Measurements from ENCODE around the gene TMEM225B. TPM values are rescaled to one million over a fixed set of nuclear protein-coding genes. Genes with fewer than 3 reads are reported as not detected.

The TMEM225B gene
- polyA plus RNA-seq, 1 donor from 2014 or later = 2.9 TPM

DNA sequence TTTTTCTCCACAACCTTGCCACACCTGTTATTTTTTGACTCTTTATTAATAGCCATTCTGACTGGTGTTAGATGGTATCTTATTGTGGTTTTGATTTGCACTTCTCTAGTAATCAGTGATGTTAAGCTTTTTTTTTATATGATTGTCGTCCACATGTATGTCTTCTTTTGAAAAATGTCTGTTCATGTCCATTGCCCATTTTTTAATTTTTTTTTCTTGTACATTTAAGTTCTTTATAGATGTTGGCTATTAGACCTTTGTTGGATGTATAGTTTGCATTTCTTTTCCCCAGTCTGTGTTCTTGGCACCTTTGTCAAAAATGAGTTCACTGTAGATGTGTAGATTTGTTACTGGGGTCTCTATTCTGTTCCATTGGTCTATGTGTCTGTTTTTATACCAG is 47.5 kb downstream of the TMEM225B start:
- Histone ChIP-seq H3K27me3 (ENCODE audit: insufficient read depth, low read depth, low read length) (no peaks in the 10 kb centered on the region), H3K4me2 (ENCODE audit: low read length) (no peak overlapping the region), H3K9me3 (ENCODE audit: low read length) (no peaks in the 10 kb centered on the region), H3F3A (ENCODE audit: insufficient read depth, low read length, poor library complexity, severe bottlenecking) (no peaks in the 10 kb centered on the region), H4K20me1 (ENCODE audit: insufficient read depth) (no peaks in the 10 kb centered on the region), H3K36me3 (ENCODE audit: insufficient read depth, low read length) (no peaks in the 10 kb centered on the region), H3K4me3 (ENCODE audit: low read length) (no peak overlapping the region), H3K27ac (ENCODE audit: low read length) (no peak overlapping the region), H3K9me2 (ENCODE audit: insufficient read depth, low read length) (no peaks in the 10 kb centered on the region), H3K79me2 (replicated peaks; ENCODE audit: insufficient read depth, low read length) (no peaks in the 10 kb centered on the region), H3K9ac (ENCODE audit: low read length) (no peak overlapping the region), H2AFZ (ENCODE audit: low read depth, low read length) (no peak overlapping the region)
- TF ChIP-seq CTCF (IDR thresholded peaks at IDR 0.05; ENCODE audit: poor library complexity, severe bottlenecking) = no peak
- no peak for TF ChIP-seq RAD21 (conservative IDR thresholded peaks at IDR 0.05)
- TF ChIP-seq EP300 (conservative IDR thresholded peaks at IDR 0.05; ENCODE audit: poor library complexity, severe bottlenecking) = no peak
- TF ChIP-seq SMC3 (conservative IDR thresholded peaks at IDR 0.05; ENCODE audit: poor library complexity) = no peak
- TF ChIP-seq TAF1 (IDR thresholded peaks at IDR 0.05; ENCODE audit: low read depth) = no peak
- TF ChIP-seq REST (IDR thresholded peaks at IDR 0.05; ENCODE audit: borderline replicate concordance) = no peak
- TF ChIP-seq EZH2 (IDR thresholded peaks at IDR 0.05; ENCODE audit: borderline replicate concordance, insufficient read depth, low read length, poor library complexity, severe bottlenecking) = no peak
- TF ChIP-seq MXI1 (conservative IDR thresholded peaks at IDR 0.05; ENCODE audit: poor library complexity, severe bottlenecking) = no peak
- TF ChIP-seq POLR2AphosphoS5 (IDR thresholded peaks at IDR 0.05) = no peak

DNA sequence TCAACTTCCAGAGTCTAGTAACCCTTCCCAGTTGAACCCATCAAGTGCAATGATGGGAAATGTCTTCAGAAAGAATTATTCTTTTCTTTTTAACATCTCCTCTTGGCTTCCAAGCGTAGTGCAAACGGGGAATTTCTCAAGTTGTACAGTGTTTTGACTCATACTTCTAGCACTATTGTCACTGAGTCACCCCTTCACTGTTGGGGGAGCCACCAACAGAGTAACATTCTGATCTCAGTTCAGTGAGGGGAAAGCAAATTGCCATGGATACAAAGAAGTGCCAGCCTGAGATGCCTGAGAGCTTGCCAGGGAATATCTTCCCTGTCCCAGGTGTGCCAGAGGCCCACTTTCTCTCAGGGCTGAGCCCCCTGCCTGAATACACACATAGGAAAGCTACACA is 50.8 kb downstream of the TMEM225B start:
- Histone ChIP-seq H3K4me3 (ENCODE audit: low read length) (no peak overlapping the region), H4K20me1 (ENCODE audit: insufficient read depth) (no peaks in the 10 kb centered on the region)

More for the DNA sequence above, 50.8 kb downstream of the TMEM225B start:
- Histone ChIP-seq H3K27ac (ENCODE audit: low read length) (no peak overlapping the region), H3K9me3 (ENCODE audit: low read length) (no peaks in the 10 kb centered on the region), H3F3A (ENCODE audit: insufficient read depth, low read length, poor library complexity, severe bottlenecking) (no peaks in the 10 kb centered on the region), H3K36me3 (ENCODE audit: insufficient read depth, low read length) (no peaks in the 10 kb centered on the region), H3K4me2 (ENCODE audit: low read length) (no peak overlapping the region), H2AFZ (ENCODE audit: low read depth, low read length) (no peak overlapping the region), H3K79me2 (replicated peaks; ENCODE audit: insufficient read depth, low read length) (no peaks in the 10 kb centered on the region), H3K9ac (ENCODE audit: low read length) (no peak overlapping the region), H3K27me3 (ENCODE audit: insufficient read depth, low read depth, low read length) (no peaks in the 10 kb centered on the region), H3K9me2 (ENCODE audit: insufficient read depth, low read length) (no peaks in the 10 kb centered on the region)
- TF ChIP-seq EZH2 (IDR thresholded peaks at IDR 0.05; ENCODE audit: borderline replicate concordance, insufficient read depth, low read length, poor library complexity, severe bottlenecking) (no peak), MXI1 (conservative IDR thresholded peaks at IDR 0.05; ENCODE audit: poor library complexity, severe bottlenecking) (no peak), REST (IDR thresholded peaks at IDR 0.05; ENCODE audit: borderline replicate concordance) (no peak), RAD21 (conservative IDR thresholded peaks at IDR 0.05) (no peak), CTCF (IDR thresholded peaks at IDR 0.05; ENCODE audit: poor library complexity, severe bottlenecking) (no peak), EP300 (conservative IDR thresholded peaks at IDR 0.05; ENCODE audit: poor library complexity, severe bottlenecking) (no peak), POLR2AphosphoS5 (IDR thresholded peaks at IDR 0.05) (no peak), SMC3 (conservative IDR thresholded peaks at IDR 0.05; ENCODE audit: poor library complexity) (no peak), TAF1 (IDR thresholded peaks at IDR 0.05; ENCODE audit: low read depth) (no peak)
